K562 treated with DMSO at 1 percent for 12 hours (cell line): ENCODE results near the gene KIF14. TPM values are rescaled to one million over a fixed set of nuclear protein-coding genes. Genes with fewer than 3 reads are reported as not detected.

Experiments
- total RNA-seq: library from RNA; unstranded; fragments of 300-600 nt; gene quantifications from 2 replicates; pipeline ENCODE4 v1.2.3, GENCODE V29; 2022; ENCODE audit not compliant: insufficient read depth

KIF14 gene
- 3.8 and 17.3 TPM in 2 replicates for total RNA-seq

GRCh38 chr1:200620273-200621131 is at the start of gene KIF14:
KIF14 (minus strand) TSS chr1:200620751; CDS start chr1:200618723, 2,028 bp downstream.

DNA sequence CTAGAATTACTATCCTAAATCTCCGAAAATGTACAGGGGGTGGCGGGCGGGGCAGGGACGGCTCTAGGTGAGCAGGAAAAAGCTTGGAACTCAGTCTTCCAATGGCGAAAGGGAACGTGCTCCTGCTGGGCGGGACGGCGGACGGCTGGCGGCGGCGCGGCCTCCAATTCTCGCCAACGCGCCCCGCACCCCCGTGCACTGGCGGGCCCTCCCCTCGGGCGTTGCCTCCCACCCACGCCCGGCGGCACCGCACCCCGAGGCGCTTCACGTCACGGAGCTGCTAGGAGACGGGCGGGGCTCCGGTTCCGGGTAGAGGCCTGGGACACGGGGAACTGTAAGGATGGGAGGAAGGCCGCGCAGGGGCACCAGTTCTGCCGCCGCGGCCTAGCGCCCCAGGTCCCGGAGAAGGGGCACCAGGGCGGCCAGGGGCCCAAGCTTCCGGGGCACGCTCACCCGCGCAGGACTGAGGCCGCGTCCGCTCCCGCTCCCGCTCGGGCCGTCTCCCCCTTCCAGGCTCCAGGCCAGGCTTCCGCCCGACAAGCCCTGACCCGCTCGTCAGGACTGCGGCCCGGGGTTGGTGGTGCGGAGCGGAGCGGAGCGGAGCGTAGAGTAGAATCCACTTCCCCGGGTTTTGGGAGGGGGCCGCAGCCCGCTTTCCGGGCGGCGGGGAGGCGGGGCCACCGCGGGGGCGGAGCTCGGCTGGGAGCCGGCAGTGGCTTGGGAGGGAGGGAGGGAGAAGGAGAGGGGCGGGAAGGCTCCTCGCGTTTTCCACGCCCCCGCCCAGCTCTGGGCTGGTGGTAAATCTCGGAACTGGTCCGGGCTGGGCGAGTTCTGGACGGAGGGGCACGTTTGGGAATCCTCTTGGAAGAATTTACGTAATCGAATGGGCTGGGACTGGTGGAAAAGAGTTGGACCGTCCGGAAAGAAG is 49.0 kb upstream of the KIF14 start, which contains the start of gene DDX59:
TSS of gene DDX59 (minus strand) at position 594 of the 928 bp plus-strand sequence. CDS start 3,167 bp downstream, outside the sequence.

Other genes starting within 250 kb of the KIF14 start
- 5.5 and 17.2 TPM in 2 replicates for gene ZNF281, start 210.7 kb downstream of the KIF14 start, total RNA-seq
- 14.5 and 22.2 TPM in 2 replicates for gene DDX59, start 49.2 kb upstream of the KIF14 start, total RNA-seq
- 1.3 and 9.4 TPM in 2 replicates for gene CAMSAP2, start 118.1 kb upstream of the KIF14 start, total RNA-seq